B cell (primary cell): ENCODE results near the gene CARD8. TPM values are rescaled to one million over a fixed set of nuclear protein-coding genes. Genes with fewer than 3 reads are reported as not detected.
A peak's percentile ranks its signal among the peaks of the same experiment; 100 is the strongest.

Experiments
- ATAC-seq: fragments of 200-7000 bp; cut with Tn5 transposase; one replicate; pipeline ENCODE4 v1.10.0; 2021; ENCODE audit warnings: low read depth, mild to moderate bottlenecking, moderate number of reproducible peaks, moderate library complexity
- CTCF ChIA-PET: fragments of 350-600 bp; sonication (Branson Sonifier 250); formaldehyde crosslinking; loops from one replicate; lab custom pipeline; 2021; ENCODE audit warnings: antibody characterized with exemption, inconsistent platforms; lab: Charles Lee
- POLR2A ChIA-PET: fragments of 350-600 bp; sonication (Branson Sonifier 250); formaldehyde crosslinking; loops from one replicate; lab custom pipeline; 2021; ENCODE audit warnings: antibody characterized with exemption; lab: Charles Lee
- DNase-seq: peaks from one replicate; pipeline ENCODE4 v3.0.0; 2013
- H2AFZ ChIP-seq: 2 replicates; pipeline ENCODE4 v1.6.1; 2012; ENCODE audit warnings: mild to moderate bottlenecking, low read depth, low read length; ENCODE audit not compliant: insufficient read depth, poor library complexity, severe bottlenecking
- H3K27ac ChIP-seq, 2 donors: 1 replicate in 1 of 2; 2 replicates in 1 of 2; pipeline ENCODE4 v1.5.1; 2012 to 2013; ENCODE audit warnings: low read length in 2 of 2, mild to moderate bottlenecking in 2 of 2, moderate library complexity in 1 of 2
- H3K27me3 ChIP-seq, 4 experiments: fragments of 200-600 bp in 1 of 4; sonication (generic) in 1 of 4; replicated peaks in 1 of 4; 1 replicate in 2 of 4; 2 replicates in 2 of 4; pipeline versions ENCODE4 v1.6.1 to v1.7.0; 2013 to 2016; ENCODE audit warnings: low read length in 3 of 4, mild to moderate bottlenecking in 2 of 4, mixed read lengths in 1 of 4, moderate library complexity in 1 of 4; ENCODE audit not compliant: insufficient read depth in 4 of 4, control insufficient read depth in 3 of 4; ENCODE audit errors: control extremely low read depth in 1 of 4
- H3K36me3 ChIP-seq, 2 experiments: replicated peaks in 1 of 2; 1 replicate in 1 of 2; 2 replicates in 1 of 2; pipeline versions ENCODE4 v1.6.1 to v1.7.1; 2013; ENCODE audit warnings: low read length in 1 of 2; ENCODE audit not compliant: insufficient read depth in 2 of 2, control insufficient read depth in 1 of 2; ENCODE audit errors: control extremely low read depth in 1 of 2, extremely low read depth in 1 of 2
- H3K4me1 ChIP-seq, 2 donors: fragments of 200-600 bp in 1 of 2; sonication (generic) in 1 of 2; 1 replicate in 1 of 2; 2 replicates in 1 of 2; pipeline versions ENCODE4 v1.5.1 to v1.6.1; 2013 to 2017; ENCODE audit warnings: low read length in 2 of 2; ENCODE audit not compliant: control insufficient read depth in 2 of 2, insufficient read depth in 2 of 2
- H3K4me2 ChIP-seq: replicated peaks from 2 replicates; pipeline ENCODE3; 2012; ENCODE audit warnings: mild to moderate bottlenecking, low read depth, low read length; ENCODE audit not compliant: poor library complexity, severe bottlenecking
- H3K4me3 ChIP-seq, 5 experiments: fragments of 200-600 bp in 1 of 5; sonication (generic) in 1 of 5; 1 replicate in 3 of 5; 2 replicates in 2 of 5; pipeline versions ENCODE4 v1.5.1 to v1.7.0; 2011 to 2016; ENCODE audit warnings: low read length in 4 of 5, mild to moderate bottlenecking in 4 of 5, low read depth in 2 of 5, control low read depth in 1 of 5, moderate library complexity in 1 of 5; ENCODE audit not compliant: insufficient read depth in 1 of 5; ENCODE audit errors: control extremely low read depth in 1 of 5, extremely low read depth in 1 of 5
- H3K79me2 ChIP-seq: fragments of 200-600 bp; sonication (generic); one replicate; pipeline ENCODE4 v1.6.0; 2016; ENCODE audit warnings: low read length; ENCODE audit not compliant: control insufficient read depth, insufficient read depth
- H3K9ac ChIP-seq: fragments of 200-600 bp; sonication (generic); 2 replicates; pipeline ENCODE4 v1.6.1; 2017; ENCODE audit warnings: mild to moderate bottlenecking, low read length, moderate library complexity
- H3K9me3 ChIP-seq, 3 donors: one replicate each; pipeline versions ENCODE4 v1.6.1 to v1.7.1; 2013; ENCODE audit warnings: low read length in 2 of 3; ENCODE audit not compliant: control insufficient read depth in 2 of 3, insufficient read depth in 1 of 3; ENCODE audit errors: control extremely low read depth in 1 of 3
- H4K20me1 ChIP-seq: 2 replicates; pipeline ENCODE4 v1.6.0; 2012; ENCODE audit warnings: mild to moderate bottlenecking, low read length; ENCODE audit not compliant: insufficient read depth, control insufficient read depth, poor library complexity, severe bottlenecking
- H3K27ac Mint-ChIP-seq: one replicate; pipeline ENCODE4 v1.8.0; 2021; ENCODE audit warnings: mixed read lengths
- H3K27me3 Mint-ChIP-seq: one replicate; pipeline ENCODE4 v1.8.0; 2021; ENCODE audit warnings: mixed read lengths
- H3K4me1 Mint-ChIP-seq: one replicate; pipeline ENCODE4 v1.8.0; 2021; ENCODE audit warnings: mixed read lengths
- H3K4me3 Mint-ChIP-seq: one replicate; pipeline ENCODE4 v1.8.0; 2021; ENCODE audit warnings: mixed read lengths
- H3K9me3 Mint-ChIP-seq: one replicate; pipeline ENCODE4 v1.8.0; 2022; ENCODE audit warnings: mixed read lengths; ENCODE audit not compliant: insufficient read depth
- EZH2 ChIP-seq: IDR thresholded peaks from 2 replicates; pipeline ENCODE4 v1.6.1; 2012; ENCODE audit warnings: borderline replicate concordance, low read depth, mild to moderate bottlenecking, moderate library complexity, low read length; ENCODE audit not compliant: insufficient read depth, poor library complexity, severe bottlenecking
- WGBS: methylation state at CpG from one replicate; pipeline ENCODE4 v1.1.5; 2013; ENCODE audit warnings: missing lambda C conversion rate; ENCODE audit not compliant: insufficient coverage; 5-methylcytosine and 5-hydroxymethylcytosine counted together
- intact Hi-C: fragments of 100-400 bp; cut with micrococcal nuclease; formaldehyde crosslinking; loops from one replicate; pipeline ENCODE4 v1.10.0; 2022
- polyA plus RNA-seq: library from polyadenylated mRNA; depleted of rRNA; stranded (reverse); fragments of >200 nt; gene quantifications from 2 replicates; pipeline ENCODE4 v1.2.3, GENCODE V29; 2012
- total RNA-seq, 2 donors: library from RNA; stranded (reverse); fragments of 120-200 nt in 1 of 2; gene quantifications; 1 replicate in 1 of 2; 2 replicates in 1 of 2; pipeline versions ENCODE4 v1.2.3 to v1.2.4, GENCODE V29; 2013 to 2022
- TF ChIP-seq, protein P1 (sequence below): fragments of 200-600 bp; IDR thresholded peaks from one replicate; pipeline ENCODE4 v1.8.0; 2022; ENCODE audit warnings: antibody characterized with exemption, mild to moderate bottlenecking

CARD8 gene
- total and polyA plus RNA-seq, 2 donors (not counting 1 experiment from before 2014, with no cell fraction given): 92.0 to 161 TPM

DNA sequence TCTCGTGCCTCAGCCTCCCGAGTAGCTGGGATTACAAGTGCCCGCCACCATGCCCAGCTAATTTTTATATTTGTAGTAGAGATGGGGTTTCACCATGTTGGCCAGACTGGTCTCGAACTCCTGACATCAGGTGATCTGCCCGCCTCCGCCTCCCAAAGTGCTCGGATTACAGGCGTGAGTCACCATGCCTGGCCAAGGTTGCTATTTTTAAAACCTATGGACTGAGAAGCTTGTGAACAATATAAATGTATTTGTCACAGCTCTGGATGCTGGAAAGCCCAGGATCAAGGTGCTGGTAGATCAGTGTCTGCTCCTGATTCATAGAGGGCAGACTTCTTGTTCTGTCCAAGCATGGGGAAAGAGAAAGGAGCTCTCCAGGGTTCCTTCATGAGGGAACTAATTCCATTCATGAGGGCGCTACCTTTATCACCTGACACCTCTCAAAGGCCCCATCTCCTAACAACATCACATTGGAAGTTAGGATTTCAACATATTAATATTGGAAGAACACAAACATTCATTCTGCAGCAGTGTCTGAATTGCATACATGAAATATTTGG is 16.1 kb downstream of the CARD8 start:
- peaks cover 6 to 36% of the 10 kb centered on the region in 2 experiments for H3K36me3 ChIP-seq

DNA sequence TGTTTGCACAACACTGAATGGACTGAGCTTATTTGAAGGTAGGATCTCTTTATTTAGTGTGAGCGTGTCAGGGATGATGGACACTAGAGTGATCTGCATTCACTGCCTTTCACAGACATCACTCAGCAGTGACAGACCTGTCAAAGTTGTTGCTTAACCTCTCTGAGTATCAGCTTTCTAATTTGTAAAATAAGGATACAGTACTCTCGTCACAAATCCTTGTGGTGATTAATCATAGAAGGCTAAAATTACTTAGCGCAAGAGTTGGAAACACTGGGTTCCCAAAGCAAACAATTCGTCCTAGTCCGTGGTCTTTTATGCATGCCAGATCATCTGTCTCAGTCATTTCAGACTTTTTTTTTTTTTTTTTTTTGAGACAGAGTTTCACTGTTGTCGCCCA is 16.6 kb downstream of the CARD8 start:
- Histone ChIP-seq H3K36me3 (peaks cover 6 to 39% of the 10 kb centered on the region in 2 experiments), H4K20me1 (no peaks in the 10 kb centered on the region), H3K9me3 (no peaks in the 10 kb centered on the region), H2AFZ (no peak overlapping the region), H3K79me2 (peaks cover 21% of the 10 kb centered on the region), H3K4me3 (no peak overlapping the region), H3K9ac (no peak overlapping the region), H3K27ac (no peak overlapping the region), H3K4me2 (no peak overlapping the region), H3K4me1 (peaks cover 10% of the 10 kb centered on the region in 2 donors), H3K27me3 (no peaks in the 10 kb centered on the region)
- ChIA-PET CTCF (interaction anchor here (1.2 kb wide), 2 partner anchors 10 to 21 kb away, joined by 3 read pairs; no protein-coding TSS in a partner anchor), POLR2A (no interaction called here)
- intact Hi-C loops: no loop called here
- H3K4me1 Mint-ChIP-seq: peaks cover 19% of the 10 kb centered on the region
- WGBS: 96% methylated on average over 4 of the region's 6 CpGs
- no peak for TF ChIP-seq EZH2
- TF ChIP-seq, protein P1, sequence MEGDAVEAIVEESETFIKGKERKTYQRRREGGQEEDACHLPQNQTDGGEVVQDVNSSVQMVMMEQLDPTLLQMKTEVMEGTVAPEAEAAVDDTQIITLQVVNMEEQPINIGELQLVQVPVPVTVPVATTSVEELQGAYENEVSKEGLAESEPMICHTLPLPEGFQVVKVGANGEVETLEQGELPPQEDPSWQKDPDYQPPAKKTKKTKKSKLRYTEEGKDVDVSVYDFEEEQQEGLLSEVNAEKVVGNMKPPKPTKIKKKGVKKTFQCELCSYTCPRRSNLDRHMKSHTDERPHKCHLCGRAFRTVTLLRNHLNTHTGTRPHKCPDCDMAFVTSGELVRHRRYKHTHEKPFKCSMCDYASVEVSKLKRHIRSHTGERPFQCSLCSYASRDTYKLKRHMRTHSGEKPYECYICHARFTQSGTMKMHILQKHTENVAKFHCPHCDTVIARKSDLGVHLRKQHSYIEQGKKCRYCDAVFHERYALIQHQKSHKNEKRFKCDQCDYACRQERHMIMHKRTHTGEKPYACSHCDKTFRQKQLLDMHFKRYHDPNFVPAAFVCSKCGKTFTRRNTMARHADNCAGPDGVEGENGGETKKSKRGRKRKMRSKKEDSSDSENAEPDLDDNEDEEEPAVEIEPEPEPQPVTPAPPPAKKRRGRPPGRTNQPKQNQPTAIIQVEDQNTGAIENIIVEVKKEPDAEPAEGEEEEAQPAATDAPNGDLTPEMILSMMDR: no peak
- H3K4me3 Mint-ChIP-seq: no peak overlapping the region
- ATAC-seq (no peak), DNase-seq (no peak)
- H3K9me3 Mint-ChIP-seq: no peaks in the 10 kb centered on the region
- no peak overlapping the region for H3K27ac Mint-ChIP-seq
- no peaks in the 10 kb centered on the region for H3K27me3 Mint-ChIP-seq

More for the DNA sequence above, 16.1 kb downstream of the CARD8 start:
- peak overlapping the region in 1 of 2 donors; percentile 4 for H3K27ac ChIP-seq
- no peak overlapping the region for H2AFZ ChIP-seq
- H3K4me1 ChIP-seq: peaks cover 14 to 15% of the 10 kb centered on the region in 2 donors
- CTCF ChIA-PET: interaction anchor here (1.2 to 1.4 kb wide), 3 partner anchors 10 to 36 kb away, joined by 3 read pairs; no protein-coding TSS in a partner anchor
- intact Hi-C loops: no loop called here
- no peak overlapping the region for H3K4me2 ChIP-seq
- no peaks in the 10 kb centered on the region for H3K27me3 Mint-ChIP-seq
- ATAC-seq (no peak), DNase-seq (no peak)
- TF ChIP-seq, protein P1: no peak
- TF ChIP-seq EZH2: no peak
- no peak overlapping the region for H3K4me3 ChIP-seq
- H3K27me3 ChIP-seq: no peaks in the 10 kb centered on the region
- H3K27ac Mint-ChIP-seq: no peak overlapping the region
- peaks cover 26% of the 10 kb centered on the region for H3K79me2 ChIP-seq
- H3K4me1 Mint-ChIP-seq: peaks cover 24% of the 10 kb centered on the region
- 98% methylated on average over 7 of the region's 9 CpGs for WGBS
- no peaks in the 10 kb centered on the region for H3K9me3 Mint-ChIP-seq
- no peak overlapping the region for H3K4me3 Mint-ChIP-seq
- no peaks in the 10 kb centered on the region for H3K9me3 ChIP-seq
- H4K20me1 ChIP-seq: no peaks in the 10 kb centered on the region
- POLR2A ChIA-PET: no interaction called here
- H3K9ac ChIP-seq: no peak overlapping the region
